ENCODE results near the gene SLC13A3. TPM values are rescaled to one million over a fixed set of nuclear protein-coding genes. Genes with fewer than 3 reads are reported as not detected.

SLC13A3 gene
- total RNA-seq, 1 experiment from 2014 or later, result 0.39 TPM

DNA sequence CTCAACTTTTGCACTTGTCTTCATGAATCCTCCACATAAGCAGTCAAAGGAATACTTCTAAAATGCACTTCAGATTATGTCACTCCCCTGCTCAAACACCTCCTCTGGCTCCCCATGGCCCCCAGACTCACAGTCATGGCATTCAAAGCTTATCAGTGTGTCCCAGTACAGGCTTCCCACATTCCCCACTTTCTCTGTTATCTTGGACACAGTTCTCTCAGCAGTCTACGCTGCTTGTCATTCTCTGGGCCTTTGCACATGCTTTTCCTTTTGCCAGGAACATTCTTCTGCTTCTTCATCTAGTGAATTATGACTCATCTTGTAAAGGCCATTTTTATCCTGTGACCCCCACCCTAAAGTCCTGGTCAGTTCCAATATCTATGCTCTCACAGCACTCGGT, 31.8 kb downstream of the SLC13A3 start:
- peaks cover 10% of the 10 kb centered on the region for H3K9me3 Mint-ChIP-seq (ENCODE audit: unreplicated experiment)
- no peak overlapping the region for H3K4me3 ChIP-seq (ENCODE audit: low read depth, low read length)
- no peak overlapping the region for H3K4me3 Mint-ChIP-seq (ENCODE audit: unreplicated experiment)
- H3K27me3 Mint-ChIP-seq (ENCODE audit: insufficient read depth, unreplicated experiment), result peaks cover 17% of the 10 kb centered on the region
- ChIA-PET CTCF (no interaction called here), POLR2A (no interaction called here)
- no peaks in the 10 kb centered on the region for H3K36me3 ChIP-seq (ENCODE audit: control insufficient read depth, insufficient read depth, low read length)
- no TSS peak for BruUV-seq (replicated peaks)
- no peak overlapping the region for H3K27ac Mint-ChIP-seq (ENCODE audit: unreplicated experiment)
- no peaks in the 10 kb centered on the region for H3K27me3 ChIP-seq (replicated peaks; ENCODE audit: control insufficient read depth, insufficient read depth, low read length)
- H3K4me1 ChIP-seq, result no peaks in the 10 kb centered on the region
- H3K4me1 Mint-ChIP-seq (ENCODE audit: low read depth, unreplicated experiment), result no peaks in the 10 kb centered on the region
- intact Hi-C loops (cut with micrococcal nuclease; ENCODE audit: unreplicated experiment), result no loop called here
- no peak for DNase-seq
- H3K36me3 Mint-ChIP-seq (ENCODE audit: insufficient read depth, unreplicated experiment), result no peaks in the 10 kb centered on the region
- H3K9me3 ChIP-seq, result peaks cover 6% of the 10 kb centered on the region; the same call in 1 of the 2 replicates
- TF ChIP-seq, protein P1, sequence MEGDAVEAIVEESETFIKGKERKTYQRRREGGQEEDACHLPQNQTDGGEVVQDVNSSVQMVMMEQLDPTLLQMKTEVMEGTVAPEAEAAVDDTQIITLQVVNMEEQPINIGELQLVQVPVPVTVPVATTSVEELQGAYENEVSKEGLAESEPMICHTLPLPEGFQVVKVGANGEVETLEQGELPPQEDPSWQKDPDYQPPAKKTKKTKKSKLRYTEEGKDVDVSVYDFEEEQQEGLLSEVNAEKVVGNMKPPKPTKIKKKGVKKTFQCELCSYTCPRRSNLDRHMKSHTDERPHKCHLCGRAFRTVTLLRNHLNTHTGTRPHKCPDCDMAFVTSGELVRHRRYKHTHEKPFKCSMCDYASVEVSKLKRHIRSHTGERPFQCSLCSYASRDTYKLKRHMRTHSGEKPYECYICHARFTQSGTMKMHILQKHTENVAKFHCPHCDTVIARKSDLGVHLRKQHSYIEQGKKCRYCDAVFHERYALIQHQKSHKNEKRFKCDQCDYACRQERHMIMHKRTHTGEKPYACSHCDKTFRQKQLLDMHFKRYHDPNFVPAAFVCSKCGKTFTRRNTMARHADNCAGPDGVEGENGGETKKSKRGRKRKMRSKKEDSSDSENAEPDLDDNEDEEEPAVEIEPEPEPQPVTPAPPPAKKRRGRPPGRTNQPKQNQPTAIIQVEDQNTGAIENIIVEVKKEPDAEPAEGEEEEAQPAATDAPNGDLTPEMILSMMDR (IDR thresholded peaks at IDR 0.05; ENCODE audit: insufficient read depth in 1 of 2, low read depth in 1 of 2, low read length in 1 of 2, severe bottlenecking in 1 of 2, unreplicated experiment in 1 of 2), result no peak

DNA sequence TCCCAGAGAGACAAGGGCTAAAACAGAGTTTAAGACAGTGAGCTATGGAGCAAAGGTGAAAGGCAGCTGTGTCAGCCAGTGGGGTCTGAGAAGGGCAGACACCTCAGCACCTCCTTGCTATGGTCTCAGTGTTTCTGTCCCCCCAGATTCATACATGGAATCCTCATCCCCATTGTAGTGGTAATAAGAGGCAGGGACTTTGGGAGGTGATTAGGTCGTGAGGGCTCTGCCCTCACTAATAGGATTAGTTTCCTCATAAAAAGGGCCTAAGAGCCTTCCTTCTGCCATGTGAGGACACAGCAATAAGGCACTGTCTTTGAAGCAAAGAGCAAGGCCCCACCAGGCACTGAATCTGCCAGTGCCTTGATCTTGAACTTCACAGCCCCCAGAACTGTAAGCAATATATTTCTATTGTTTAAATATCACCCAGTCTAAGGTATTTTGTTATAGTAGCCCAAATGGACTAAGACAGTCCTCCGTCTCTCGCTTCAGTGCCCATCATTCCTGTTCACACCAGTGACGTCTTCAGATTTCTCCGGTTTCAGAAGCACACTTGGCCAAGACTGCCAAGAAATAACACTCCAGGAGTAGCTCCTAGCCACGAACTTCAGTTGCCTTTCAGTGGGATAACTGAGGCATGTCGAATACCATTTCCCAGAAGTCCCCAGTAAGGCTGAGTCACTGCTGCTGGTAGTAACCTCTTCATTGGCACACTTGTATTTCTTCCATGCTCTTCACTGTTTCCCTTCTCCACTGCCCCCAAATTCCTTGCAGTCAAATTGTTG, 32.8 kb downstream of the SLC13A3 start:
- Mint-ChIP-seq H3K4me1 (ENCODE audit: low read depth, unreplicated experiment) (no peaks in the 10 kb centered on the region), H3K27ac (ENCODE audit: unreplicated experiment) (no peak overlapping the region), H3K9me3 (ENCODE audit: unreplicated experiment) (peaks cover under 1% of the 10 kb centered on the region), H3K27me3 (ENCODE audit: insufficient read depth, unreplicated experiment) (peaks cover 12% of the 10 kb centered on the region), H3K4me3 (ENCODE audit: unreplicated experiment) (no peak overlapping the region), H3K36me3 (ENCODE audit: insufficient read depth, unreplicated experiment) (no peaks in the 10 kb centered on the region)
- H3K36me3 ChIP-seq (ENCODE audit: control insufficient read depth, insufficient read depth, low read length), result no peaks in the 10 kb centered on the region
- TF ChIP-seq, protein P1 (IDR thresholded peaks at IDR 0.05; ENCODE audit: insufficient read depth in 1 of 2, low read depth in 1 of 2, low read length in 1 of 2, severe bottlenecking in 1 of 2, unreplicated experiment in 1 of 2), result no peak
- BruUV-seq (replicated peaks), result no TSS peak
- no peak for DNase-seq
- POLR2A ChIA-PET, result no interaction called here
- no peaks in the 10 kb centered on the region; the same call in 1 of the 2 replicates for H3K9me3 ChIP-seq
- intact Hi-C loops (cut with micrococcal nuclease; ENCODE audit: unreplicated experiment), result no loop called here
- no peak overlapping the region for H3K4me3 ChIP-seq (ENCODE audit: low read depth, low read length)
- CTCF ChIA-PET, result interaction anchor here (0.5 kb wide), 1 partner anchor 530 kb away, joined by 3 read pairs; no protein-coding TSS in a partner anchor
- H3K27me3 ChIP-seq (replicated peaks; ENCODE audit: control insufficient read depth, insufficient read depth, low read length), result no peaks in the 10 kb centered on the region
- no peaks in the 10 kb centered on the region for H3K4me1 ChIP-seq

DNA sequence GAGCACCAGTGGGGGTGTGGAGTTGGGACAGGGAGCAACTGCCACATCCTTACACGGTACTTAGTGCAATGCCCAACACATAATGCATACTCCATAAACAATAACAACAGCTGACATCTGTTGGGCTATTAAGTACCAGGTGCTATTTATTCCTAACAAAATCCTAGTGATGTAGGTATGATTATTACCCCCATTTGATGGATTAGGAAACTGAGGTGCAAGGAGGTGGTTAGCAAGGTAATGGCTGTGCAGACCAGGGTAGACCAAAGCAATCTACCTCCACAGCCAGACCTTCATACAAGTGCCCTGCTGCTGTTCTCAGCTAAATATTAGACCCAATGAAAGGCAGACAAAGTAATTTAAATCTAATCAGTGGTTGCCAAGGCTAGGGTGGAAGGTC, 36.8 kb downstream of the SLC13A3 start:
- Mint-ChIP-seq H3K4me3 (ENCODE audit: unreplicated experiment) (no peak overlapping the region), H3K4me1 (ENCODE audit: low read depth, unreplicated experiment) (no peaks in the 10 kb centered on the region), H3K36me3 (ENCODE audit: insufficient read depth, unreplicated experiment) (no peaks in the 10 kb centered on the region), H3K9me3 (ENCODE audit: unreplicated experiment) (no peaks in the 10 kb centered on the region), H3K27ac (ENCODE audit: unreplicated experiment) (no peak overlapping the region), H3K27me3 (ENCODE audit: insufficient read depth, unreplicated experiment) (peaks cover 6% of the 10 kb centered on the region)
- ChIA-PET CTCF (no interaction called here), POLR2A (no interaction called here)
- intact Hi-C loops (cut with micrococcal nuclease; ENCODE audit: unreplicated experiment), result no loop called here
- no peaks in the 10 kb centered on the region for H3K36me3 ChIP-seq (ENCODE audit: control insufficient read depth, insufficient read depth, low read length)
- no peak for DNase-seq
- H3K4me3 ChIP-seq (ENCODE audit: low read depth, low read length), result no peak overlapping the region
- H3K27me3 ChIP-seq (replicated peaks; ENCODE audit: control insufficient read depth, insufficient read depth, low read length), result no peaks in the 10 kb centered on the region
- TF ChIP-seq, protein P1 (IDR thresholded peaks at IDR 0.05; ENCODE audit: insufficient read depth in 1 of 2, low read depth in 1 of 2, low read length in 1 of 2, severe bottlenecking in 1 of 2, unreplicated experiment in 1 of 2), result no peak
- H3K4me1 ChIP-seq, result no peaks in the 10 kb centered on the region
- BruUV-seq (replicated peaks), result no TSS peak
- H3K9me3 ChIP-seq, result no peaks in the 10 kb centered on the region
